NCI-H345 (cell line): Measurements from ENCODE around the gene DCAKD.

ENCODE experiments used
- DNase-seq: peaks from one replicate; lab custom pipeline; 2025; lab: John Stamatoyannopoulos, UW

DCAKD gene, protein sequence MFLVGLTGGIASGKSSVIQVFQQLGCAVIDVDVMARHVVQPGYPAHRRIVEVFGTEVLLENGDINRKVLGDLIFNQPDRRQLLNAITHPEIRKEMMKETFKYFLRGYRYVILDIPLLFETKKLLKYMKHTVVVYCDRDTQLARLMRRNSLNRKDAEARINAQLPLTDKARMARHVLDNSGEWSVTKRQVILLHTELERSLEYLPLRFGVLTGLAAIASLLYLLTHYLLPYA

DNA sequence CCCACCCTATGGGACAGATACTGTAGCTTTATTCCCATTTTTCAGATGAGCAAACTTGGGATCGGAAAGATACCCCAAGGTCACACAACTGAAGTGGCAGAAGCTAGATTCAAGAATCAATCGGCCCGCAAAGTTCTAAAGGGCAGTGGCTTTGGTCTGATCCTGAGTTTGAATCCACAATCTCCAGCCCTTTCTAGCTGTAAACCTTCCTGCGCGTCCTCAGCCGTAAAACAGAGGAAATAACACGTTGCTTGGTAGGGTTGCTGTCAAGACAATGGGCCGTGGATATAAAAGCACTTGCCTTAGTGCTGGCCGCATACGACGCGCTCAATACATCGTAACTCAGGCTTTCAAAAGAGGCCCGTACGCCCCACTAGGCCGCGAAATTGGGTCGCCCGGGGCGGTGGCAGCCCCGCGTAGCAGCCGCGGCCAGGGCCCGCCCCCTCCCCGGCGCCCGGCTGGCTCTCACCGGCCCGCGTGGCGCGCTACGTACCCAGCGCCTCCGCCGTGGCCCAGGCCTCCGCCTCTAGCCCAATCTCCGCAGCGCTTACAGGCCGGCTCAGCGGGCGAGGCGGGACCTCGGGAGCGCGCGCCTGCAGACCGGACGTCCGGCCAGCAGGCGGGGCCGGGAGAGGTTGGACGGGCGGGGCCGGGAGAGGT is at the start of gene DCAKD:
Gene DCAKD, minus strand, starts transcription at position 573 of the 660 bp plus-strand sequence. CDS start 16,747 bp downstream, outside the sequence.
- DNase-seq: peak; percentile 97

GRCh38 chr17:45098869-45099616 is 47.6 kb upstream of the DCAKD start:
- DNase-seq: peak; percentile 80

DNA sequence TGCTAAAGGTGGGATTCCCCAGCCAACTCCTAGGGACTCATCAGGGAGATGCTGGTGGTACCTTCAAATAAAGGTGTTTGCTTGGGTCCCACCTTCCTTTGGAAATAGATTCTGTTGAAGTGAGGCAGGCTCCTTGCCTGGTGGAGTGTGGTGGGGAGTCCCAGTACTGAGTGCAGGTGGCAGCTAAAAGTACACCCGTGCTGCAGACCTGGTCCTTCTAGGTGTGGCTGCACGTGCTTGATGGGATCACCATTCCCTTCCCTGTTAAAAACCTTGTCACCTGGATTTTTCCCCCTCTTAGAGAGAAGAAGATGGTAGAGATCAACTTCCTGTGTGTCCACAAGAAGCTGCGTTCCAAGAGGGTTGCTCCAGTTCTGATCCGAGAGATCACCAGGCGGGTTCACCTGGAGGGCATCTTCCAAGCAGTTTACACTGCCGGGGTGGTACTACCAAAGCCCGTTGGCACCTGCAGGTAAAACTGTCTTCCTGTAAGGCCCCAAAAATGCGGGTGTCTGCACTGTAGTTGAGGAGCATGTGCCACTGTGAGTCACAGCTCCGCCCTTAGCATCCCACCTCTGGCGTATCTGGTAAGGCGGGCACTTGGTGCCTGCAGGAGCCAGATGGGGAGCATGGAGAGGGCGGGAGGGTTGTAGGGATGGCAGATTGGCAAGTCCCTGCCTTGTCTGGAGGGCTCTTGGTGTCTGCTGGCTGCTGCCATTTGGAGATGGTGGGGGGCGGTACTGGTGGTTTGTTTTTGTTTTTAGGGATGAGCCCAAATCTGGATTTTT is 46.8 kb upstream of the DCAKD start:
- no peak for DNase-seq

DNA sequence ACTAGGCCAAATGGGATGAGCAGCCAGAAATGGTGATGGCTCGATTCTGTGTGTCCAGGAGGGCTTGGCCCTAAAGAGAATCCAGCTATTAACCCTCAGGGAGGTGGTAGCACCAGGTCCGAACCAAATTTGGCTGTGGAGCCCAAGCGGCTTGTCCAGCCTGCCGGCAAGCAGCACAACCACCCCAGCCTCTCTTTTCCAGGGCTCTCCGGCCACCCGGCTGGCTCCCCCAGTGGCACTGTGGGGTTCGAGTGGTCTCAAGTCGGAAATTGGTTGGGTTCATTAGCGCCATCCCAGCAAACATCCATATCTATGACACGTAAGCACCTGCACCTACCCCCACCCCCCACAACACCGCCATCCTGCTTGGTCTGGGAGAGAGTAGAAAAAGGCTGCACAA is 45.5 kb upstream of the DCAKD start:
- DNase-seq: no peak

DNA sequence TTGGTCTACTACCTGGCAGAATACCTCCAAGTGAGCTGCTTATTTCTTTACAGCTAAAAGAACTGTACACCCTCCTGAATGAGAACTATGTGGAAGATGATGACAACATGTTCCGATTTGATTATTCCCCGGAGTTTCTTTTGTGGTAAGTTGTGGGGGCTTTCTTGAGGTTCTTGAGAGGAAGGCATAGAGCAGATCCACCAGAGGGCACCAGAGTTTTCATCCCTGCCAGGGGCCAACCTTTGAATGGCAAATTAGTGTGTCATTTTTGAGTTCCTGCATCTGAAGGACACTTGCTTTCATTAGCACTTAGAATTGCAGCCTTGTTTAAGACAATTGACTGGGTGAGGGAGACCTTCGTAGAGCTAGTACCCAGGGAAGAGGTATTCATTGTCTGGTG is 44.7 kb upstream of the DCAKD start:
- no peak for DNase-seq

DNA sequence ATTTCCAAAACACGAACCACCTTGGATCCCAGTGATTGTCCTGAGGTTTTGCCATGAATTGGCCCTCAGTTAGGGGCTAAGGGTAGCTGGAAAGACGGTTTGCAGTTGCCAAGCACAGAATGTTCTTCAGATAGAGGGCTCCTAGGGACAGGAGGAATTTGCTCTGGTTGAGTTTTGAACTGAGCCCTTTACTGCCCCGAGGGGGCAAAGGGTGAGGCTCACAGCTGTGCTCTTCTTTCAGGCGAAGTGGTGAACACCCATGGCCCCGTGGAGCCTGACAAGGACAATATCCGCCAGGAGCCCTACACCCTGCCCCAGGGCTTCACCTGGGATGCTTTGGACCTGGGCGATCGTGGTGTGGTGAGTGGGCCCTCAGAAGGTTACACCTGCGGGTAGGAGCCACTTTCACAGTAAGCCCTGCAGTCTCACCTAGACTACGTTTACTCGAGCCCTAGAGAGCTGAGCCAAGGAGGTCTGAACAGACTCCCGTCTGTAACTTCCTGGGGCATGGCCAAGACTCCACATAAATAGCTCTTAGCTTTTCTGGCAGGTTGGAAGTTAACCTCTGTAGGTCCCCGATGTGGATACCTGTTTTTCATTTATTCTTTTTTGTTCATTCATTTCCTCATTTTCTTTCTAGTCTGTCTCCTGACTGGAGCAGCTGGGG is 42.1 kb upstream of the DCAKD start:
- no peak for DNase-seq

DNA sequence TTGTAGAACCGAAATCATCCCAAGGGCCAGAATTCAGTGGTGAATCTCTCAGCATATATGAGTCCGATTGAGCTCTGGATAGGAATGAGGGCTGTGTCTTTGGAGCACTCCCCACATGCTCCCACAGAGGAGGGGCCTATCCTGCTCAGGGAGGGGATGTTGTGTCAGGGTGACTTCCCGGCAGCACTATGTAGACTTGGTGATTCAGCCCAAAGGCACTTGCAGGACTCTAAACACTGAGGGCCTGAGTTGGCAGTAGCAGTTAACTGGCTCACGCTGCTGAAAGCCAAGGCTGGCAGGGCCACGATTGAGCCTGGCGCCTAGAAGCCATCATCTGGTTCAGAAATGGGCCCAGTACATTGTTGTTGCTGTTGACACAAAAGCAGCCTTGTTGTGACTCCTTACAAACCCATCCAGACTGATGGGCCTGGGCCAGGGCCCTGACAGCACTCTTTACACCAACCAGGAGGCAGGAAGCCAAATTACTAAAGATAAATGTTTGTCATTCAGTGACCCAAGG is 41.5 kb upstream of the DCAKD start:
- no peak for DNase-seq

- DNase-seq: no peak
Measured at GRCh38 chr17:45091778-45092425, 40.5 kb upstream of the DCAKD start.

- no peak for DNase-seq
Measured at GRCh38 chr17:45090711-45091110, 39.3 kb upstream of the DCAKD start.

DNA sequence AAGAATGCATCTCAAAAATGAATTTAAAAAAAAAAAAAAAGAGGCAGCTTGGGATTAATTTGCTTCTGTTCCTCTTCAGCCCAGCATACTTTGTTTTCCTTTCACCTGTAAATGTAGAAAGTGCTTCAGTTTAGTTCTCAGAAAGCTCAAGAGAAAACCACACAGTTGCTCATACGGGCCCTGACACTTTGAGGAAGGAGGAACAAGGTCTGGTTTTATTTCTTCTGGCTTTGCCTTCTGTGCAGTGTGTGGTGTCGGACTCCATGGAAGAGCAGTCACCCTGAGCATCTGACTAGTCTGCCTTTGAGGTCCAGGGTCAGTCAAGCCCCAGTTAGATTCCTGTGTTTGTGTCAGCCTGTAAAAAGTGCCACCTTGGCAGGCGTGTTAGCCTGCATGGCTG is 37.3 kb upstream of the DCAKD start:
- DNase-seq: no peak

DNA sequence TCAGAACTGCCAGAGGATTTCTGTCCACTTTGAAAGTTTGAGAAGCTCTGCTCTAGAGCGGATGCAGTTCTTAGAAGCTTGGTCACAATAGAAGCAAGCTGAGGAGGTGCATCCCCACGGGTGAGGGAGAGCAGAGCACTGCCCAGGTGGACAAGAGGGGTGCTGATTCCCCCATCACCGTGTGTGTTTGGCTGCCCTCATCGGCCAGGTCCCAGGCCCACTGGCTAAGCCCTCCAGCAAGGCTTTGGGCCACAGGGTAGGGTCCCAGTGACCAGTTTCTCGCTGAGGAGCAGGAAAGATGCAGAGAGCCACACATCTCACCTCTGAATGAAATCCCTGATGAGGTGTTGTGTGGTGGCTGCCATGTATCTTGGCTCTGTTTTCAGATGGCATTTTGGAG is 36.5 kb upstream of the DCAKD start:
- DNase-seq: no peak

GRCh38 chr17:45087504-45087975 is 36.1 kb upstream of the DCAKD start:
- no peak for DNase-seq

DNA sequence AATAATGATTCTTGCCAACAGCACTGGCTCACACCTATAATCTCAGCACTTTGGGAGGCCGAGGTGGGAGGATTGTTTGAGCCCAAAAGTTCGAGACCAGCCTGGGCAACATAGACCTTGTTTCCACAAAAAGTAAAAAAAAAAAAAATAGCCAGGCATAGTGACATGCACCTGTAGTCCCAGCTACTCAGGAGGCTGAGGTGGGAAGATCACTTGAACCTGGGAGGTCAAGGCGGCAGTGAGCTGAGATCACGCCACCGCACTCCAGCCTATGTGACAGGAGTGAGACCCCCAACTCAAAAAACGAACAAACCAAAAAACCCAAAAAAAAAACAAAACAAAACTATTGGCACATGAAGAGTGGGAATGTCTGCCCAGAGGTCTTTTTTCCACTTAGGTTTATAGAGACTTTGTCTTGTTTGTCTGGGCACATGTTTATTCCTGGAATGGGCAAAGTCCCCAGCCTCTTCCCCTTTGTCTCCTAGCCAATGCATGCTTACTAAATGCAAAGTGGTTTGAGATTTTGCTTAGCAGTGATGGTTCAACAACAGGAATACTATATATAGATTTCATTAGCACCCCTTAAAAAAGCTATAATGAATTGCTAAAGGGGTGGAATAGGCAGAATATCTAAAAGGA is 35.6 kb upstream of the DCAKD start:
- no peak for DNase-seq

GRCh38 chr17:45086391-45086790 is 35.0 kb upstream of the DCAKD start:
- no peak for DNase-seq

DNA sequence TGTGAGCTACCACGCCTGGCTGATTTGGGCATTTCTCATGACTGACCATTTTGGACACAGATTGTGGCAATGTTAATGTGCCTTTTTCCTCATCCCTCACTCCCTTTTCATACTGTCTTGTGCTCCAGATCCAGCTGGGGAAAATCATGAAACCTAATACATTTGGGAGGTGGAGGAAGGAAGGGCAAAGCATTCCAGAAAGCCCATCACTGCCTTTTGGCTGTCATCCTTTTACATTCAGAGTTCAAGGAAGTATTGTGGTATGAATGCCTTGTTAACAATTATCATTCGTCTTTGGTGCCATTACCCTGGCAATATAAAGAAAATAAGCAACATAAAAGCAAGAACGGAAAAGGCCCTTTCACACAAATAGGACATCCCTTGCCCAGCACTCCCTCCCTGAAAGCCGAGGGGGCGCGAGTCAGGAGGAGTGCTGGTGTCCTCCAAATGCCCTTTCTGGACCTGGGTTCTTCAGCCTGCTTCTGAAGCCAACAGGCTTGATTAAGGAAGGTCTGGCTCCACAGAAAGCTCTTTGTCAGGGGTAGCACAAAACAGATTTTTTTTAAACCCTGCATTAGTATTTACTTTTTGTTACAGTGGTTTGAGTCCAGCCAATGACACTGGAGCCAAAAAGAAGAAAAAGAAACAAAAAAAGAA is 29.7 kb upstream of the DCAKD start:
- no peak for DNase-seq

- no peak for DNase-seq
Measured at GRCh38 chr17:45077643-45078042, 26.2 kb upstream of the DCAKD start.

- no peak for DNase-seq
Measured at GRCh38 chr17:45073414-45074070, 22.1 kb upstream of the DCAKD start.

- no peak for DNase-seq
Measured at GRCh38 chr17:45070809-45071208, 19.4 kb upstream of the DCAKD start.

- no peak for DNase-seq
Measured at GRCh38 chr17:45070001-45070400, 18.6 kb upstream of the DCAKD start.
